T-cell (primary cell): ENCODE measurements around the gene CCDC97. TPM values are rescaled to one million over a fixed set of nuclear protein-coding genes. Genes with fewer than 3 reads are reported as not detected.

Source experiments
- ATAC-seq, 4 experiments: fragments of 200-7000 bp in 3 of 4; fragments of 150-1000 bp in 1 of 4; cut with Tn5 transposase; replicated peaks in 1 of 4; 1 replicate in 3 of 4; 2 replicates in 1 of 4; pipeline ENCODE4 v1.10.0; 2021; ENCODE audit warnings: moderate library complexity in 3 of 4, mild to moderate bottlenecking in 2 of 4, moderate number of reproducible peaks in 1 of 4
- CTCF ChIA-PET, 2 donors: fragments of 300-600 bp; sonication (Branson Sonifier 250); formaldehyde crosslinking; loops; one replicate each; lab custom pipeline; 2022; ENCODE audit warnings: antibody characterized with exemption in 2 of 2; lab: Charles Lee
- POLR2A ChIA-PET, 2 donors: fragments of 300-600 bp; sonication (Branson Sonifier 250); formaldehyde crosslinking; loops; one replicate each; lab custom pipeline; 2022; ENCODE audit warnings: antibody characterized with exemption in 2 of 2; lab: Charles Lee
- DNase-seq, 35 experiments: peaks; one replicate each; pipeline versions ENCODE4 v3.0.0 to v3.0.0-alpha.2; 2013 to 2023
- H3K27ac ChIP-seq: one replicate; pipeline ENCODE4 v1.5.1; 2013; ENCODE audit warnings: low read length
- H3K27me3 ChIP-seq, 2 experiments: replicated peaks in 1 of 2; 1 replicate in 1 of 2; 2 replicates in 1 of 2; pipeline versions ENCODE4 v1.6.1 to v1.7.0; 2013; ENCODE audit warnings: low read length in 1 of 2, mixed read lengths in 1 of 2; ENCODE audit not compliant: control insufficient read depth in 2 of 2, insufficient read depth in 2 of 2; ENCODE audit errors: extremely low read depth in 1 of 2
- H3K36me3 ChIP-seq, 2 donors: 1 replicate in 1 of 2; 2 replicates in 1 of 2; pipeline versions ENCODE4 v1.6.1 to v1.7.0; 2013; ENCODE audit warnings: low read length in 1 of 2; ENCODE audit not compliant: control insufficient read depth in 2 of 2, insufficient read depth in 1 of 2; ENCODE audit errors: extremely low read depth in 1 of 2
- H3K4me1 ChIP-seq, 2 experiments: 1 replicate in 1 of 2; 2 replicates in 1 of 2; pipeline versions ENCODE4 v1.6.1 to v1.7.0; 2013; ENCODE audit warnings: low read length in 2 of 2, mixed read lengths in 1 of 2; ENCODE audit not compliant: insufficient read depth in 2 of 2, control insufficient read depth in 1 of 2; ENCODE audit errors: extremely low read depth in 1 of 2
- H3K4me3 ChIP-seq, 2 donors: 1 replicate in 1 of 2; 2 replicates in 1 of 2; pipeline versions ENCODE4 v1.5.1 to v1.7.0; 2013; ENCODE audit warnings: mild to moderate bottlenecking in 2 of 2, low read length in 1 of 2, moderate library complexity in 1 of 2; ENCODE audit not compliant: control insufficient read depth in 1 of 2; ENCODE audit errors: extremely low read depth in 1 of 2
- H3K9me3 ChIP-seq: 2 replicates; pipeline ENCODE4 v1.7.0; 2013
- H3K27ac Mint-ChIP-seq, 2 donors: one replicate each; pipeline ENCODE4 v1.8.0; 2020 to 2021; ENCODE audit warnings: mild to moderate bottlenecking in 2 of 2, mixed read lengths in 2 of 2
- H3K27me3 Mint-ChIP-seq, 2 donors: one replicate each; pipeline ENCODE4 v1.8.0; 2021 to 2022; ENCODE audit warnings: mixed read lengths in 2 of 2
- H3K36me3 Mint-ChIP-seq: one replicate; pipeline ENCODE4 v1.8.0; 2021; ENCODE audit warnings: mixed read lengths
- H3K4me1 Mint-ChIP-seq, 3 donors: one replicate each; pipeline ENCODE4 v1.8.0; 2020 to 2022; ENCODE audit warnings: mixed read lengths in 3 of 3, mild to moderate bottlenecking in 1 of 3
- H3K4me3 Mint-ChIP-seq, 3 donors: one replicate each; pipeline ENCODE4 v1.8.0; 2020 to 2022; ENCODE audit warnings: mild to moderate bottlenecking in 3 of 3, mixed read lengths in 3 of 3, moderate library complexity in 3 of 3
- H3K9me3 Mint-ChIP-seq, 3 donors: one replicate each; pipeline ENCODE4 v1.8.0; 2020 to 2022; ENCODE audit warnings: mixed read lengths in 3 of 3
- WGBS: methylation state at CpG from one replicate; pipeline ENCODE4 v1.1.5; 2013; ENCODE audit warnings: missing lambda C conversion rate; ENCODE audit not compliant: insufficient coverage; 5-methylcytosine and 5-hydroxymethylcytosine counted together
- total RNA-seq, 35 experiments: library from RNA in 6 of 35; stranded (reverse) in 6 of 35; fragments of 120-200 nt in 1 of 35; gene quantifications; one replicate each; pipeline versions ENCODE4 v1.2.1 to v1.2.4 and lab custom pipeline; 2013 to 2026

The CCDC97 gene
- total RNA-seq, 5 donors from 2014 or later (not counting 1 experiment from before 2014, with no cell fraction given) = 38.9 to 61.5 (median 55.1) TPM

DNA sequence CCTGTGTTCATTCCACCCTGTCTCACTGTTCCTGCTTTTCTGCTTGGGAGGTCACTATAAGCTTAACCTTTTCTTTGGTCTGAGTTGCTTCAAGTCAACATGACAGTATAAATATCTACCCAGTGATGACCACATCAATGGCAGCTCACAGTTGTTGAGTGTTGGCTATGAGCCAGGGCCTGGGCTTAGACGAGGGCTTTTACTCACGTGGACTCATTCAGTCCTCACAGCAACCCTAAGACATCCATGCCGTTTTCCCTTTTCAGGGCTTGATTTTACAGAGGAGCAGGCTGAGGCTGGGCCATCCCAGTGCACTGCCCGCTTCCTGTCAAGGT lies 10.2 kb upstream of the CCDC97 start:
- Mint-ChIP-seq H3K27me3 (no peaks in the 10 kb centered on the region), H3K4me1 (peaks cover 97 to 100% (median 98%) of the 10 kb centered on the region in 3 donors), H3K9me3 (no peaks in the 10 kb centered on the region), H3K4me3 (peak overlapping the region in 2 of 3 donors; percentile 13 to 48), H3K27ac (peak overlapping the region; percentile 96 to 99), H3K36me3 (peaks cover 79% of the 10 kb centered on the region)
- H3K27me3 ChIP-seq = no peaks in the 10 kb centered on the region
- peak overlapping the region; percentile 97 for H3K27ac ChIP-seq
- peak in 2 of 4 experiments; percentile 19 to 22 for ATAC-seq
- H3K9me3 ChIP-seq = no peaks in the 10 kb centered on the region
- no peak overlapping the region for H3K4me3 ChIP-seq
- peaks cover 8 to 87% of the 10 kb centered on the region in 2 donors for H3K36me3 ChIP-seq
- ChIA-PET POLR2A (interaction anchor here in 1 of 2 donors (0.6 kb wide), 1 partner anchor 511 kb away, joined by 4 read pairs; no protein-coding TSS in a partner anchor), CTCF (interaction anchor here in 1 of 2 donors (2.4 kb wide), 1 partner anchor 9 kb away, joined by 9 read pairs; no protein-coding TSS in a partner anchor)
- WGBS = 25% methylated on average over 4 of the region's 4 CpGs
- DNase-seq = peak in 31 of 35 experiments; percentile 24 to 79 (median 53)
- H3K4me1 ChIP-seq = peaks cover 48 to 84% of the 10 kb centered on the region in 2 experiments

DNA sequence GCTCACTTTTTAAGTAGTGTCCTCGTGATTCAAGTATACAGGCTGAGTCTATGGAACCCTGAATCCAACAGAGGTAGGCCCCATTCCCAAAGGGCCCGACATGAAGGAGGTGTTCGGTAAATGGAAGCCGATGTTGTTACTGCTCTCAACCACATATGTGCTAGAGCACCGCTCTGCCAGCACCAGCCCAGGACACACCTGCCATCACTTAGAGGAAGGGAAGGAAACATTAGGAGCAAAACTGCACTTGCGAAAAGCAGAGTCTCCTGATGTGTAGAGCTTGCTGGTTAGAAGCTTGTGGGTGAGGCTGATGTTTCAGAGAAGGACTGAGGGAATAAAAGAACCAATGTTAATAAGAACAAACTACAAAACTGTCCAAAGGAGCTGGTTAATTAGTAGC lies 9.4 kb upstream of the CCDC97 start:
- no peaks in the 10 kb centered on the region for H3K27me3 ChIP-seq
- ChIA-PET POLR2A (interaction anchor here in 1 of 2 donors (1.2 kb wide), 1 partner anchor 37 kb away, joined by 10 read pairs; the partner anchor contains the start of gene HNRNPUL1), CTCF (interaction anchor here in 1 of 2 donors (0.6 to 2.8 kb wide), 2 partner anchors 37 to 119 kb away, joined by 4 to 18 read pairs; partner anchors contain the start of gene HNRNPUL1)
- H3K27ac ChIP-seq = peak overlapping the region; percentile 97
- DNase-seq (no peak), ATAC-seq (no peak)
- H3K9me3 ChIP-seq = no peaks in the 10 kb centered on the region
- Mint-ChIP-seq H3K27ac (peak overlapping the region; percentile 96 to 99), H3K36me3 (peaks cover 79% of the 10 kb centered on the region), H3K9me3 (no peaks in the 10 kb centered on the region), H3K4me3 (peak overlapping the region in 1 of 3 donors; percentile 48), H3K4me1 (peaks cover 98 to 100% (median 99%) of the 10 kb centered on the region in 3 donors), H3K27me3 (no peaks in the 10 kb centered on the region)
- 100% methylated on average over 1 of the region's 6 CpGs for WGBS
- H3K36me3 ChIP-seq = peaks cover 8 to 87% of the 10 kb centered on the region in 2 donors
- H3K4me1 ChIP-seq = peaks cover 56 to 93% of the 10 kb centered on the region in 2 experiments
- no peak overlapping the region for H3K4me3 ChIP-seq

DNA sequence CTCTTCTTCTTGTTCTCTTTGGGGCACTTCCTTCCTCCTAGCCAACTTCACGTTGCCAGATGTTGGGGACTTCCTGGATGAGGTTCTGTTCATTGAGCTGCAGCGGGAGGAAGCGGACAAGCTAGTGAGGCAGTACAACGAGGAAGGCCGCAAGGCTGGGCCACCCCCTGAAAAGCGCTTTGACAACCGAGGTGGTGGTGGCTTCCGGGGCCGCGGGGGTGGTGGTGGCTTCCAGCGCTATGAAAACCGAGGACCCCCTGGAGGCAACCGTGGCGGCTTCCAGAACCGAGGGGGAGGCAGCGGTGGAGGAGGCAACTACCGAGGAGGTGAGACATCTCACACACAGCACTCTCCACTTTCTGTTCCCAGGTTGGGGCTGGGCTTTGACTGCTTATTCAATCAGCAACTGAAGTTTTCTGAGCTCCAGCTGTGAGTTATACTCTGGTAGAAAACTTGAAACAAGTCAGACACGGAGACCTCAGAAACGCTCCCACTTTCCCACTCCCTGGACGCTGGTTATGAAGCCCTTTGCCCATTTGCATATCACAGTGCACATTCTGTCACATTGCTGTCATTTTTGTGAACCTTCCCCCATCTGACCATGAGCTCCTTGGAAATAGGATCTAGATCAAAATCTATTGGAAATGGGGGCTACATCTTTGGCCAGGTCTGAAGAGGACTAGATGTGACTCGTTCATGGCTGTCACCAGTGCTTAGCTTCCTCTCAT lies 7.2 kb upstream of the CCDC97 start:
- Histone ChIP-seq H3K4me3 (peak overlapping the region in 1 of 2 donors; percentile 30), H3K27me3 (no peaks in the 10 kb centered on the region), H3K4me1 (peaks cover 72 to 96% of the 10 kb centered on the region in 2 experiments), H3K9me3 (no peaks in the 10 kb centered on the region), H3K36me3 (peaks cover 4 to 77% of the 10 kb centered on the region in 2 donors), H3K27ac (peak overlapping the region; percentile 97)
- DNase-seq = peak; percentile 50 to 86 (median 72)
- peaks cover 96 to 99% (median 98%) of the 10 kb centered on the region in 3 donors for H3K4me1 Mint-ChIP-seq
- peak overlapping the region; percentile 96 to 99 for H3K27ac Mint-ChIP-seq
- ChIA-PET CTCF (interaction anchor here (0.6 to 2.8 kb wide), 7 partner anchors 11 to 640 kb away, joined by 3 to 18 read pairs (median 3); partner anchors contain the start of gene HNRNPUL1 (in 1 of the 2)), POLR2A (interaction anchor here (0.6 to 2.0 kb wide), 8 partner anchors 9 to 492 kb away, joined by 4 to 16 read pairs (median 6); partner anchors contain the start of genes HNRNPUL1 (in 2 of the 2) and B9D2 (in 1 of the 2))
- WGBS = 22% methylated on average over 1 of the region's 21 CpGs
- peak overlapping the region; percentile 68 to 90 (median 77) for H3K4me3 Mint-ChIP-seq
- peak; percentile 48 to 65 (median 60) for ATAC-seq
- peaks cover 67% of the 10 kb centered on the region for H3K36me3 Mint-ChIP-seq
- no peaks in the 10 kb centered on the region for H3K9me3 Mint-ChIP-seq
- no peaks in the 10 kb centered on the region for H3K27me3 Mint-ChIP-seq

DNA sequence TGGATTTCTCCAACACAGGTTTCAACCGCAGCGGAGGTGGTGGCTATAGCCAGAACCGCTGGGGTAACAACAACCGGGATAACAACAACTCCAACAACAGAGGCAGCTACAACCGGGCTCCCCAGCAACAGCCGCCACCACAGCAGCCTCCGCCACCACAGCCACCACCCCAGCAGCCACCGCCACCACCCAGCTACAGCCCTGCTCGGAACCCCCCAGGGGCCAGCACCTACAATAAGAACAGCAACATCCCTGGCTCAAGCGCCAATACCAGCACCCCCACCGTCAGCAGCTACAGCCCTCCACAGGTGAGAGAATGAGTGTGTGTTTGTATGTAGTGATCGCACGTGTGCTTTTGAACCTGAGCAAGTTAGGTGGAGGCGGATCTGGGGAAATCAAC lies 6.0 kb upstream of the CCDC97 start:
- CTCF ChIA-PET = interaction anchor here (0.6 to 1.6 kb wide), 2 partner anchors 12 to 101 kb away, joined by 3 read pairs; no protein-coding TSS in a partner anchor
- no peaks in the 10 kb centered on the region for H3K27me3 ChIP-seq
- Mint-ChIP-seq H3K4me3 (peak overlapping the region; percentile 68 to 90 (median 77)), H3K4me1 (peaks cover 96 to 99% (median 98%) of the 10 kb centered on the region in 3 donors), H3K27me3 (no peaks in the 10 kb centered on the region), H3K9me3 (no peaks in the 10 kb centered on the region), H3K36me3 (peaks cover 57% of the 10 kb centered on the region), H3K27ac (peak overlapping the region; percentile 96 to 99)
- no peaks in the 10 kb centered on the region for H3K9me3 ChIP-seq
- peak in 8 of 35 experiments; percentile 27 to 58 (median 34) for DNase-seq
- no peak for ATAC-seq
- peak overlapping the region; percentile 97 for H3K27ac ChIP-seq
- POLR2A ChIA-PET = interaction anchor here in 1 of 2 donors (0.8 to 2.0 kb wide), 3 partner anchors 16 to 100 kb away, joined by 4 to 16 read pairs (median 11); partner anchors contain the start of gene HNRNPUL1
- H3K4me3 ChIP-seq = peak overlapping the region in 1 of 2 donors; percentile 29
- H3K36me3 ChIP-seq = peaks cover 4 to 67% of the 10 kb centered on the region in 2 donors
- WGBS = 77% methylated on average over 8 of the region's 14 CpGs
- H3K4me1 ChIP-seq = peaks cover 79 to 96% of the 10 kb centered on the region in 2 experiments

DNA sequence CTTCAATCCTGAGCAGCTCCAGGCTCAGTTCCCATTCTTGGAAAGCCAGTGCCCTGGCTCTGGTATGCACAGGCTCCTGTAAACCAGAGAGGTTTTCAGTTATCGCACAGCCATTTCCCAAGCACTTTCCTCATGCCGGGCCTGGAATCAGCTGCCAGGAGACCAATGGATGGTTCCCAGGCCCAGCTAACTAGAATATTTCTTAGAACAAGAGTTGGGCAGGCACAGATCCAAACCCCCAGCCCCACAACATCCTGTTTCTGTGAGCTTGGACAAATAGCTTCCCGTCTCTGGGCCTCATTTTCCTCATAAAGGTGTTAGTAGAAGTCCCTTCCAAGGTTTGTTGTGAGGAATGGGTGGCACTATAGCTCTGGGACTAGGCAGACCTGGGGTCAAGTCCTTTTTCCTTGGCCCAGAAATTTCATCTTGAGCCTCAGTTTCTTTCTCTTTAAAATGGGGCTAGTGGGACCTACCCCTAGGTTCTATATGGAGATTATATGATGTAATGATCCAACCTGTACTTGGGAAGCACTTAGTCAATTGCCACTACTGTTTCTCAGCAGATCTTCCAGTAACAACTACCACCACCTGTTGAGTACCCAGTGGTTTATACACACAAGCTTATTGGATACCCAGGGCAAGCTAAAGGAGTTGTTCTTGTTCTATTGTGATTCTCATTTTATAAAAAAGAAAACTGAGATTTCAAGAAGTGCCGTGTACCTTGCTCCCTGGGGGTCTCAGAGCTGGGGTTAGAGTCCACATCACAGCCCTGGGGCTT lies 5.1 kb upstream of the CCDC97 start:
- H3K4me1 Mint-ChIP-seq = peaks cover 93 to 96% (median 93%) of the 10 kb centered on the region in 3 donors
- CTCF ChIA-PET = interaction anchor here in 1 of 2 donors (0.6 to 1.2 kb wide), 3 partner anchors 42 to 105 kb away, joined by 3 to 7 read pairs (median 4); no protein-coding TSS in a partner anchor
- peak overlapping the region in 1 of 2 donors; percentile 29 for H3K4me3 ChIP-seq
- peaks cover 79 to 96% of the 10 kb centered on the region in 2 experiments for H3K4me1 ChIP-seq
- H3K27me3 Mint-ChIP-seq = no peaks in the 10 kb centered on the region
- no peaks in the 10 kb centered on the region for H3K9me3 Mint-ChIP-seq
- H3K27ac ChIP-seq = peak overlapping the region; percentile 97
- peak overlapping the region; percentile 68 to 90 (median 77) for H3K4me3 Mint-ChIP-seq
- no peaks in the 10 kb centered on the region for H3K27me3 ChIP-seq
- peak overlapping the region; percentile 96 to 99 for H3K27ac Mint-ChIP-seq
- no peak for ATAC-seq
- H3K9me3 ChIP-seq = no peaks in the 10 kb centered on the region
- H3K36me3 ChIP-seq = peaks cover 4 to 59% of the 10 kb centered on the region in 2 donors
- no peak for DNase-seq
- POLR2A ChIA-PET = interaction anchor here (0.6 to 1.6 kb wide), 5 partner anchors 39 to 262 kb away, joined by 3 to 14 read pairs (median 3); no protein-coding TSS in a partner anchor
- peaks cover 48% of the 10 kb centered on the region for H3K36me3 Mint-ChIP-seq
- 100% methylated on average over 3 of the region's 4 CpGs for WGBS
